ENCODE results near the gene CHSY1. TPM values are rescaled to one million over a fixed set of nuclear protein-coding genes. Genes with fewer than 3 reads are reported as not detected.

Gene CHSY1
- total and polyA plus RNA-seq, 2 of the 4 experiments (the other 2 are of a cell fraction), result 40.9 to 53.2 TPM

- ChIA-PET CTCF (no interaction called here), POLR2A (ENCODE audit: unreplicated experiment) (no interaction called here)
- no peaks in the 10 kb centered on the region for H3K9me3 ChIP-seq (ENCODE audit: control insufficient read depth, insufficient read depth, low read length)
- H3K23ac ChIP-seq (ENCODE audit: low read depth, low read length), result no peak overlapping the region
- no peaks in the 10 kb centered on the region for H3K36me3 ChIP-seq (ENCODE audit: control insufficient read depth, insufficient read depth, low read length)
- H3K4me3 ChIP-seq (ENCODE audit: insufficient read depth, low read depth, low read length), result no peak overlapping the region
- no peak for TF ChIP-seq CEBPB (IDR thresholded peaks at IDR 0.05; ENCODE audit: low read depth, low read length)
- no peak overlapping the region for H2AFZ ChIP-seq (replicated peaks; ENCODE audit: low read length, poor library complexity)
- H3K9ac ChIP-seq (ENCODE audit: low read depth, low read length), result no peak overlapping the region
- H3K56ac ChIP-seq (ENCODE audit: extremely low read depth, insufficient read depth, low read length), result no peak overlapping the region
- H3K27ac ChIP-seq (ENCODE audit: insufficient read depth, low read length), result no peak overlapping the region
- no peak overlapping the region for H2BK5ac ChIP-seq (ENCODE audit: low read depth, low read length, poor library complexity, severe bottlenecking)
- no peak overlapping the region for H2AK9ac ChIP-seq (replicated peaks; ENCODE audit: low read depth, low read length, poor library complexity)
- H4K5ac ChIP-seq (ENCODE audit: low read depth, low read length), result no peak overlapping the region
- BruUV-seq (replicated peaks), result no TSS peak
- H2BK15ac ChIP-seq (ENCODE audit: low read depth, low read length), result no peak overlapping the region
- H4K20me1 ChIP-seq (ENCODE audit: insufficient read depth, low read length), result no peaks in the 10 kb centered on the region
- dilution Hi-C loops (cut with HindIII; ENCODE audit: low sequenced_read_pairs, unreplicated experiment) (no loop called here), intact Hi-C loops (cut with micrococcal nuclease) (no loop called here), in situ Hi-C loops (cut with MboI; ENCODE audit: low sequenced_read_pairs) (no loop called here)
- H4K91ac ChIP-seq (ENCODE audit: insufficient read depth, low read depth, low read length), result no peak overlapping the region; the same call in 1 of the 2 replicates
- ATAC-seq (ENCODE audit: low read depth) (no peak), DNase-seq (no peak)
- peaks cover 6% of the 10 kb centered on the region for H3K4me1 ChIP-seq (ENCODE audit: control insufficient read depth, insufficient read depth, low read length)
- no peak overlapping the region for H3K4ac ChIP-seq (ENCODE audit: low read depth, low read length)
- H2AK5ac ChIP-seq (ENCODE audit: low read depth, low read length), result peak overlapping the region; percentile 48; the same call in 1 of the 2 replicates
- H3K14ac ChIP-seq (replicated peaks; ENCODE audit: low read depth, low read length), result no peak overlapping the region
- no peak overlapping the region for H4K8ac ChIP-seq (ENCODE audit: low read depth in 2 of 2, low read length in 2 of 2)
- H3K79me1 ChIP-seq (ENCODE audit: low read depth in 1 of 2, low read length in 2 of 2), result 0 out of 4 replicates have a peak, but pooled peaks cover 0 to 3% of the 10 kb centered on the region in 2 experiments
- WGBS, 2 experiments (ENCODE audit: extremely low coverage in 2 of 2, insufficient read length in 1 of 2), result 97% methylated on average over 5 of the region's 8 CpGs; no CpG with 5 or more reads in 1 of the 2 experiments
- H3K9me1 ChIP-seq (ENCODE audit: insufficient read depth, low read length), result peaks cover 3% of the 10 kb centered on the region
- no peak overlapping the region for H3K4me2 ChIP-seq (ENCODE audit: low read depth, low read length)
- H3K27me3 ChIP-seq (ENCODE audit: control insufficient read depth, insufficient read depth, low read length), result no peaks in the 10 kb centered on the region
- H2BK120ac ChIP-seq (ENCODE audit: low read depth, low read length), result no peak overlapping the region
- no peak overlapping the region for H2BK20ac ChIP-seq (ENCODE audit: low read depth, low read length)
- no peak overlapping the region for H3K18ac ChIP-seq (ENCODE audit: low read depth, low read length)
These were observed 118.7 kb downstream of the CHSY1 start for GRCh38 chr15:101133181-101133460.
